ENCODE data around the gene PAM16.

GRCh38 chr16:4350365-4350786 lies 745 bp downstream of the PAM16 start:
- TF ChIP-seq CTCF (IDR thresholded peaks at IDR 0.05; ENCODE audit: poor library complexity) = no peak
- no peak for TF ChIP-seq EZH2phosphoT487 (IDR thresholded peaks at IDR 0.05; ENCODE audit: low read depth, severe bottlenecking, unreplicated experiment)
- TF ChIP-seq EZH2 (IDR thresholded peaks at IDR 0.05; ENCODE audit: borderline replicate concordance) = no peak
